Nephron progenitor cell (in vitro differentiated cells): ENCODE data around the gene CLGN.
"Not testable (repeated sequence)": the region's sequence is repeated elsewhere in the genome, so short reads cannot be mapped to it uniquely, and the experiment has no call there.

Experiments used
- DNase-seq: peaks from one replicate; pipeline ENCODE4 v3.0.0; 2021
- H3K27ac Mint-ChIP-seq: 2 replicates; pipeline ENCODE4 v1.8.0; 2021; ENCODE audit warnings: mild to moderate bottlenecking, moderate library complexity, mixed read lengths
- H3K27me3 Mint-ChIP-seq: 2 replicates; pipeline ENCODE4 v1.8.0; 2021; ENCODE audit warnings: mild to moderate bottlenecking, low read depth, mixed read lengths; ENCODE audit not compliant: poor library complexity
- H3K36me3 Mint-ChIP-seq: 2 replicates; pipeline ENCODE4 v1.8.0; 2021; ENCODE audit warnings: low read depth, mixed read lengths
- H3K4me1 Mint-ChIP-seq: 2 replicates; pipeline ENCODE4 v1.8.0; 2021; ENCODE audit warnings: mixed read lengths
- H3K4me3 Mint-ChIP-seq: 2 replicates; pipeline ENCODE4 v1.8.0; 2021; ENCODE audit warnings: mild to moderate bottlenecking, moderate library complexity, mixed read lengths
- H3K9me3 Mint-ChIP-seq: 2 replicates; pipeline ENCODE4 v1.8.0; 2021; ENCODE audit warnings: mild to moderate bottlenecking, moderate library complexity, mixed read lengths
- TF ChIP-seq, protein P1 (sequence below): fragments of 200-600 bp; sonication (generic); IDR thresholded peaks from 2 replicates; pipeline ENCODE4 v1.5.0; 2021; ENCODE audit warnings: antibody characterized with exemption

CLGN gene

GRCh38 chr4:140427919-140428471, 547 bp upstream of the CLGN start:
- TF ChIP-seq, protein P1, sequence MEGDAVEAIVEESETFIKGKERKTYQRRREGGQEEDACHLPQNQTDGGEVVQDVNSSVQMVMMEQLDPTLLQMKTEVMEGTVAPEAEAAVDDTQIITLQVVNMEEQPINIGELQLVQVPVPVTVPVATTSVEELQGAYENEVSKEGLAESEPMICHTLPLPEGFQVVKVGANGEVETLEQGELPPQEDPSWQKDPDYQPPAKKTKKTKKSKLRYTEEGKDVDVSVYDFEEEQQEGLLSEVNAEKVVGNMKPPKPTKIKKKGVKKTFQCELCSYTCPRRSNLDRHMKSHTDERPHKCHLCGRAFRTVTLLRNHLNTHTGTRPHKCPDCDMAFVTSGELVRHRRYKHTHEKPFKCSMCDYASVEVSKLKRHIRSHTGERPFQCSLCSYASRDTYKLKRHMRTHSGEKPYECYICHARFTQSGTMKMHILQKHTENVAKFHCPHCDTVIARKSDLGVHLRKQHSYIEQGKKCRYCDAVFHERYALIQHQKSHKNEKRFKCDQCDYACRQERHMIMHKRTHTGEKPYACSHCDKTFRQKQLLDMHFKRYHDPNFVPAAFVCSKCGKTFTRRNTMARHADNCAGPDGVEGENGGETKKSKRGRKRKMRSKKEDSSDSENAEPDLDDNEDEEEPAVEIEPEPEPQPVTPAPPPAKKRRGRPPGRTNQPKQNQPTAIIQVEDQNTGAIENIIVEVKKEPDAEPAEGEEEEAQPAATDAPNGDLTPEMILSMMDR = no peak
- Mint-ChIP-seq H3K4me1 (peaks cover 14% of the 10 kb centered on the region), H3K36me3 (peaks cover 9% of the 10 kb centered on the region), H3K9me3 (no peaks in the 10 kb centered on the region), H3K4me3 (peak overlapping the region; percentile 90), H3K27ac (no peak overlapping the region), H3K27me3 (peaks cover 57% of the 10 kb centered on the region)
- no peak for DNase-seq

DNA sequence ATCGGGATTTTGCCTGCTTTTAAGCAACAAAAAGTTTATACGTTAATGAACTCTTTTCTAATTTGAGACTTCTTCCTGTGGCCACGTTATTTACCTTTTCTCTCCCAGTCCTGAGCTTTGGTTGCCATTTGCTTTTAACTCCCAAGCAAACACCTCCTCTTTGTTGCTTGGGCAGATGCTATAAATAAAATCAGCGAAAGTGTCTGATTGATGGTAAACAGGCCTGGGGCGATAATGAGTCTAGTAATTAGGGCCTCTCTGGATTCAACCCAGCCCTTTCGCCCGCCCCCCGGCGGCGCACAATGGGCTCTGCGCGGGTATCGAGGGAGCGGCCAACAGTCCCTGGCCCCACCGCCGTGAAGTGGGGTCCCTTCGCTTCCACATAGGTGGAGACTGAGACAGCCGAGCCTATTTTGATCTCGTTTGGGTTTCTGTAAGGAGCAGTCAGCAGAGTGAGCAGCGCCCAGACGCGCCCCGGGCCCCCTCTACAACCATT, 790 bp downstream of the CLGN start:
- H3K27ac Mint-ChIP-seq = no peak overlapping the region
- peaks cover 9% of the 10 kb centered on the region for H3K36me3 Mint-ChIP-seq
- H3K9me3 Mint-ChIP-seq = no peaks in the 10 kb centered on the region
- TF ChIP-seq, protein P1 = no peak
- H3K27me3 Mint-ChIP-seq = peaks cover 65% of the 10 kb centered on the region
- H3K4me3 Mint-ChIP-seq = peak overlapping the region; percentile 90
- H3K4me1 Mint-ChIP-seq = peaks cover 14% of the 10 kb centered on the region
- DNase-seq = peak; percentile 55

GRCh38 chr4:140423106-140423505, 4.3 kb downstream of the CLGN start:
- DNase-seq = no peak
- peaks cover 14% of the 10 kb centered on the region for H3K4me1 Mint-ChIP-seq
- TF ChIP-seq, protein P1 = no peak
- H3K9me3 Mint-ChIP-seq = no peaks in the 10 kb centered on the region
- no peak overlapping the region for H3K27ac Mint-ChIP-seq
- no peak overlapping the region for H3K4me3 Mint-ChIP-seq
- H3K36me3 Mint-ChIP-seq = peaks cover 9% of the 10 kb centered on the region
- H3K27me3 Mint-ChIP-seq = peaks cover 41% of the 10 kb centered on the region

- H3K27ac Mint-ChIP-seq, H3K4me3 Mint-ChIP-seq, H3K4me1 Mint-ChIP-seq, H3K27me3 Mint-ChIP-seq, DNase-seq: not testable (repeated sequence)
- peaks cover 18% of the 10 kb centered on the region for H3K9me3 Mint-ChIP-seq
- peaks cover 11% of the 10 kb centered on the region for H3K36me3 Mint-ChIP-seq
These were observed 14.1 kb downstream of the CLGN start for GRCh38 chr4:140413130-140413969.

- Mint-ChIP-seq H3K9me3 (peaks cover 6% of the 10 kb centered on the region), H3K27ac (no peak overlapping the region), H3K36me3 (peaks cover 24% of the 10 kb centered on the region), H3K4me3 (no peak overlapping the region), H3K4me1 (no peaks in the 10 kb centered on the region), H3K27me3 (no peaks in the 10 kb centered on the region)
- TF ChIP-seq, protein P1 = no peak
- no peak for DNase-seq
These were observed 18.5 kb downstream of the CLGN start for GRCh38 chr4:140408974-140409373.

DNA sequence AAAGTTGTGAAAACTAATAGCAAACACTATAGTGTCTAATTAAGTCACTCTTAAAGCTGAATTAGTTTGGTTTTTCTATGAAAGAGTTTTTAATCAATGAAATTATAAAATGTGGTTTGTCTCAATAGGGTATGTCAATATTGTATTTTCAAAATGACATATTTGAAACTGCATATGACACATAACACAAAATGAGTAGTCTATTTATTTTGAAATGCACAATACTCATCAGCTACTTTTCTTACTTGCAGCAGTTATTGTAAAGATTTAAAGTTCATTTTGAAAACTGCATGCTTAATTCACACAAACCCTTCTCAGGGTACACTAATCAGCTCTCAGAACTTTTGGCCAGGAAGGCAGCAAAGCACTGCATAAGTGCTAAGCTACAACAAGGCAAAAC, 21.2 kb downstream of the CLGN start:
- Mint-ChIP-seq H3K4me3 (no peak overlapping the region), H3K27me3 (no peaks in the 10 kb centered on the region), H3K36me3 (peaks cover 15% of the 10 kb centered on the region), H3K4me1 (no peaks in the 10 kb centered on the region), H3K27ac (no peak overlapping the region), H3K9me3 (no peaks in the 10 kb centered on the region)
- DNase-seq = no peak
- TF ChIP-seq, protein P1 = no peak
